ENCODE data around the gene GPALPP1.

DNA sequence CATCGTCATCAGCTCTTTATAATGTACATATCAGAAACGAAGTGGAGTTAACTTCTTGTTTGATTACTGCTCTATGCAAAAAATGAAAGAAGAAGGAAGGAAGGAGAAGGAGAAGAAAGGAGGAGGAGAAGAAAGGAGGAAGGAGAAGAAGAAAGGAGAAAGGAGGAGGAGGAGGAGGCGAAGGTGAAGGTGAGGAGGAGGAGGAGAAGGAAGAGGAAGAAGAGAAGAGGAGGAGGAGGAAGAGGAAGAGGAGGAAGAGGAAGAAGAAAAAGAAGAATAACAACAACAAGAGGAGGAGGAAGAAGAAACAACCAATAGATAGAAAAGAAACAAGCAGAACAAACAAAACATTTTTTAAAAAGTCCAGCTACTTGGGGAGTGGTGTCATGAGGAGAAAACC is 13.1 kb upstream of the GPALPP1 start:
- TF ChIP-seq, protein P1, sequence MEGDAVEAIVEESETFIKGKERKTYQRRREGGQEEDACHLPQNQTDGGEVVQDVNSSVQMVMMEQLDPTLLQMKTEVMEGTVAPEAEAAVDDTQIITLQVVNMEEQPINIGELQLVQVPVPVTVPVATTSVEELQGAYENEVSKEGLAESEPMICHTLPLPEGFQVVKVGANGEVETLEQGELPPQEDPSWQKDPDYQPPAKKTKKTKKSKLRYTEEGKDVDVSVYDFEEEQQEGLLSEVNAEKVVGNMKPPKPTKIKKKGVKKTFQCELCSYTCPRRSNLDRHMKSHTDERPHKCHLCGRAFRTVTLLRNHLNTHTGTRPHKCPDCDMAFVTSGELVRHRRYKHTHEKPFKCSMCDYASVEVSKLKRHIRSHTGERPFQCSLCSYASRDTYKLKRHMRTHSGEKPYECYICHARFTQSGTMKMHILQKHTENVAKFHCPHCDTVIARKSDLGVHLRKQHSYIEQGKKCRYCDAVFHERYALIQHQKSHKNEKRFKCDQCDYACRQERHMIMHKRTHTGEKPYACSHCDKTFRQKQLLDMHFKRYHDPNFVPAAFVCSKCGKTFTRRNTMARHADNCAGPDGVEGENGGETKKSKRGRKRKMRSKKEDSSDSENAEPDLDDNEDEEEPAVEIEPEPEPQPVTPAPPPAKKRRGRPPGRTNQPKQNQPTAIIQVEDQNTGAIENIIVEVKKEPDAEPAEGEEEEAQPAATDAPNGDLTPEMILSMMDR (IDR thresholded peaks at IDR 0.05) = no peak
- no peak for TF ChIP-seq EP300 (IDR thresholded peaks at IDR 0.05; ENCODE audit: borderline replicate concordance in 1 of 2, low read depth in 1 of 2, low read length in 1 of 2)
- TF ChIP-seq FOSL2 (IDR thresholded peaks at IDR 0.05; ENCODE audit: borderline replicate concordance, low read depth) = no peak
